C4-2B (cell line): ENCODE measurements around the gene NFKB1.

Experiments used
- CTCF ChIP-seq: fragments of 450-650 bp; conservative IDR thresholded peaks from 2 replicates; pipeline ENCODE4 v1.5.1; 2017; ENCODE audit warnings: mild to moderate bottlenecking
- ZFX ChIP-seq: fragments of 450-650 bp; IDR thresholded peaks from 2 replicates; pipeline ENCODE4 v1.6.1; 2017

GRCh38 chr4:102505708-102506107 is 4.5 kb downstream of the NFKB1 start:
- TF ChIP-seq CTCF (no peak), ZFX (no peak)
